DOHH2 (cell line): ENCODE results near the gene ACP4.

Experiments
- H3F3A ChIP-seq: fragments of 200-600 bp; sonication (generic), shearing (Covaris generic); 2 replicates; pipeline ENCODE4 v1.6.0; 2016; ENCODE audit warnings: antibody characterized with exemption, mild to moderate bottlenecking; ENCODE audit not compliant: control insufficient read depth, insufficient read depth
- H3K27ac ChIP-seq: fragments of 200-600 bp; sonication (generic); 2 replicates; pipeline ENCODE4 v1.5.1; 2014; ENCODE audit warnings: low read depth, mild to moderate bottlenecking, low read length, moderate library complexity
- H3K27me3 ChIP-seq: fragments of 200-600 bp; sonication (generic); 2 replicates; pipeline ENCODE4 v1.6.1; 2014; ENCODE audit warnings: mild to moderate bottlenecking, low read length, mixed read lengths; ENCODE audit not compliant: control insufficient read depth
- H3K36me3 ChIP-seq: fragments of 200-600 bp; sonication (generic); 2 replicates; pipeline ENCODE4 v1.6.1; 2014; ENCODE audit warnings: mild to moderate bottlenecking, low read length, moderate library complexity, mixed read lengths; ENCODE audit not compliant: control insufficient read depth
- H3K4me1 ChIP-seq: fragments of 200-600 bp; sonication (generic); 2 replicates; pipeline ENCODE4 v1.6.1; 2014; ENCODE audit warnings: mild to moderate bottlenecking, low read length, mixed read lengths; ENCODE audit not compliant: control insufficient read depth
- H3K4me2 ChIP-seq: fragments of 200-600 bp; sonication (generic); 2 replicates; pipeline ENCODE4 v1.6.0; 2014; ENCODE audit warnings: mild to moderate bottlenecking, low read length, moderate library complexity
- H3K4me3 ChIP-seq: fragments of 200-600 bp; sonication (generic); 2 replicates; pipeline ENCODE4 v1.5.1; 2014; ENCODE audit warnings: mild to moderate bottlenecking, low read length, mixed read lengths
- H3K79me2 ChIP-seq: fragments of 200-600 bp; sonication (generic); 2 replicates; pipeline ENCODE4 v1.6.1; 2014; ENCODE audit warnings: mild to moderate bottlenecking, low read length, mixed read lengths; ENCODE audit not compliant: control insufficient read depth
- H3K9me2 ChIP-seq: fragments of 200-600 bp; sonication (generic); replicated peaks from 2 replicates; pipeline ENCODE4 v1.6.1; 2014; ENCODE audit warnings: mild to moderate bottlenecking, low read length, mixed read lengths; ENCODE audit not compliant: control insufficient read depth
- H3K9me3 ChIP-seq: fragments of 200-600 bp; sonication (generic); 2 replicates; pipeline ENCODE4 v1.6.1; 2014; ENCODE audit warnings: antibody characterized with exemption, low read length, mixed read lengths; ENCODE audit not compliant: control insufficient read depth, insufficient read depth
- H4K20me1 ChIP-seq: fragments of 200-600 bp; sonication (generic); 2 replicates; pipeline ENCODE4 v1.6.0; 2014; ENCODE audit warnings: low read depth, mild to moderate bottlenecking, antibody characterized with exemption, low read length, moderate library complexity; ENCODE audit not compliant: control insufficient read depth, insufficient read depth
- CTCF ChIP-seq: fragments of 200-600 bp; sonication (generic); IDR thresholded peaks from one replicate; pipeline ENCODE4 v1.5.1; 2014; ENCODE audit warnings: antibody characterized with exemption, mild to moderate bottlenecking, low read depth, low read length; ENCODE audit not compliant: poor library complexity, severe bottlenecking
- EZH2phosphoT487 ChIP-seq: fragments of 200-600 bp; sonication (generic); IDR thresholded peaks from 2 replicates; pipeline ENCODE4 v1.6.1; 2017; ENCODE audit warnings: borderline replicate concordance, mild to moderate bottlenecking, antibody characterized with exemption, low read length, moderate library complexity, mixed read lengths

ACP4 gene

GRCh38 chr19:50830266-50831025, 40.2 kb downstream of the ACP4 start:
- TF ChIP-seq EZH2phosphoT487 (no peak), CTCF (no peak)
- H4K20me1 ChIP-seq = no peaks in the 10 kb centered on the region
- H3K4me3 ChIP-seq = no peak overlapping the region
- peaks cover 10% of the 10 kb centered on the region for H3K27me3 ChIP-seq
- H3K4me2 ChIP-seq = no peak overlapping the region
- H3K36me3 ChIP-seq = no peaks in the 10 kb centered on the region
- H3K79me2 ChIP-seq = no peaks in the 10 kb centered on the region
- no peaks in the 10 kb centered on the region for H3K9me3 ChIP-seq
- H3K9me2 ChIP-seq = no peaks in the 10 kb centered on the region
- H3F3A ChIP-seq = no peaks in the 10 kb centered on the region
- no peak overlapping the region for H3K27ac ChIP-seq
- H3K4me1 ChIP-seq = peaks cover 6% of the 10 kb centered on the region

GRCh38 chr19:50831026-50831396, 40.8 kb downstream of the ACP4 start:
- Histone ChIP-seq H4K20me1 (no peaks in the 10 kb centered on the region), H3K4me3 (no peak overlapping the region), H3K27ac (no peak overlapping the region), H3K4me2 (no peak overlapping the region), H3K9me3 (no peaks in the 10 kb centered on the region), H3K79me2 (no peaks in the 10 kb centered on the region), H3F3A (no peaks in the 10 kb centered on the region), H3K9me2 (no peaks in the 10 kb centered on the region), H3K27me3 (peaks cover 13% of the 10 kb centered on the region), H3K36me3 (no peaks in the 10 kb centered on the region), H3K4me1 (peaks cover 10% of the 10 kb centered on the region)
- no peak for TF ChIP-seq EZH2phosphoT487
- no peak for TF ChIP-seq CTCF

- no peak for TF ChIP-seq CTCF
- H3K27ac ChIP-seq = no peak overlapping the region
- no peak overlapping the region for H3K4me2 ChIP-seq
- peaks cover 13% of the 10 kb centered on the region for H3K4me1 ChIP-seq
- H3F3A ChIP-seq = no peaks in the 10 kb centered on the region
- H3K27me3 ChIP-seq = peaks cover 26% of the 10 kb centered on the region
- H3K9me3 ChIP-seq = no peaks in the 10 kb centered on the region
- no peak overlapping the region for H3K4me3 ChIP-seq
- no peaks in the 10 kb centered on the region for H3K9me2 ChIP-seq
- H3K36me3 ChIP-seq = no peaks in the 10 kb centered on the region
- no peaks in the 10 kb centered on the region for H3K79me2 ChIP-seq
- no peaks in the 10 kb centered on the region for H4K20me1 ChIP-seq
Measured at GRCh38 chr19:50832666-50833065, 42.5 kb downstream of the ACP4 start.
